Small intestine (tissue), 7 donors: ENCODE results near the gene ZNF541. TPM values are rescaled to one million over a fixed set of nuclear protein-coding genes. Genes with fewer than 3 reads are reported as not detected.

ENCODE experiments used
- DNase-seq, 2 donors: peaks; one replicate each; pipeline versions ENCODE4 v3.0.0 to v3.0.0-alpha.2; 2013
- FAIRE-seq: peaks from 2 replicates; lab custom pipeline; 2012; peaks lifted over from hg19 to GRCh38; lab: Jason Lieb, UNC
- H3K27ac ChIP-seq, 3 donors: one replicate each; pipeline ENCODE4 v1.5.1; 2013; ENCODE audit warnings: low read length in 2 of 3, mild to moderate bottlenecking in 2 of 3, control low read depth in 1 of 3, inconsistent platforms in 1 of 3, low read depth in 1 of 3, moderate library complexity in 1 of 3
- H3K27me3 ChIP-seq, 3 donors: one replicate each; pipeline ENCODE4 v1.6.1; 2013; ENCODE audit warnings: low read length in 3 of 3, inconsistent platforms in 1 of 3; ENCODE audit not compliant: control insufficient read depth in 3 of 3, insufficient read depth in 3 of 3
- H3K36me3 ChIP-seq, 3 donors: one replicate each; pipeline ENCODE4 v1.6.1; 2013; ENCODE audit warnings: low read length in 3 of 3, inconsistent platforms in 1 of 3, low read depth in 1 of 3, mild to moderate bottlenecking in 1 of 3, moderate library complexity in 1 of 3; ENCODE audit not compliant: control insufficient read depth in 3 of 3, insufficient read depth in 2 of 3
- H3K4me1 ChIP-seq, 3 donors: one replicate each; pipeline ENCODE4 v1.6.1; 2013; ENCODE audit warnings: low read length in 2 of 3, inconsistent platforms in 1 of 3, low read depth in 1 of 3, mild to moderate bottlenecking in 1 of 3, moderate library complexity in 1 of 3; ENCODE audit not compliant: control insufficient read depth in 3 of 3, insufficient read depth in 2 of 3
- H3K4me3 ChIP-seq, 3 donors: one replicate each; pipeline ENCODE4 v1.5.1; 2013; ENCODE audit warnings: low read length in 3 of 3, control low read depth in 1 of 3, inconsistent platforms in 1 of 3, low read depth in 1 of 3, mild to moderate bottlenecking in 1 of 3, moderate library complexity in 1 of 3
- H3K9me3 ChIP-seq, 2 donors: one replicate each; pipeline ENCODE4 v1.6.1; 2013; ENCODE audit warnings: low read depth in 1 of 2, low read length in 1 of 2; ENCODE audit not compliant: control insufficient read depth in 2 of 2, insufficient read depth in 1 of 2
- WGBS, 3 donors: extraction: QIAGEN DNeasy Blood & Tissue Kit; methylation state at CpG; one replicate each; pipeline ENCODE4 v1.1.7; 2013; 5-methylcytosine and 5-hydroxymethylcytosine counted together
- polyA plus RNA-seq, 4 donors: library from polyadenylated mRNA; stranded (reverse) in 3 of 4; unstranded in 1 of 4; fragments of 200-250 nt in 3 of 4; fragments of 120-200 nt in 1 of 4; gene quantifications; one replicate each; pipeline versions ENCODE4 v1.2.1 to v1.2.3, GENCODE V29; 2013
- donor health status: healthy with polysubstance abuse.
- donor health status: control.
- donor health status: control.
- donor health status: Bipolar disorder and iron deficiency.
- donor health status: healthy.

ZNF541 gene
- polyA plus RNA-seq, 4 donors, result 0.10 to 0.30 TPM; not detected in 2

DNA sequence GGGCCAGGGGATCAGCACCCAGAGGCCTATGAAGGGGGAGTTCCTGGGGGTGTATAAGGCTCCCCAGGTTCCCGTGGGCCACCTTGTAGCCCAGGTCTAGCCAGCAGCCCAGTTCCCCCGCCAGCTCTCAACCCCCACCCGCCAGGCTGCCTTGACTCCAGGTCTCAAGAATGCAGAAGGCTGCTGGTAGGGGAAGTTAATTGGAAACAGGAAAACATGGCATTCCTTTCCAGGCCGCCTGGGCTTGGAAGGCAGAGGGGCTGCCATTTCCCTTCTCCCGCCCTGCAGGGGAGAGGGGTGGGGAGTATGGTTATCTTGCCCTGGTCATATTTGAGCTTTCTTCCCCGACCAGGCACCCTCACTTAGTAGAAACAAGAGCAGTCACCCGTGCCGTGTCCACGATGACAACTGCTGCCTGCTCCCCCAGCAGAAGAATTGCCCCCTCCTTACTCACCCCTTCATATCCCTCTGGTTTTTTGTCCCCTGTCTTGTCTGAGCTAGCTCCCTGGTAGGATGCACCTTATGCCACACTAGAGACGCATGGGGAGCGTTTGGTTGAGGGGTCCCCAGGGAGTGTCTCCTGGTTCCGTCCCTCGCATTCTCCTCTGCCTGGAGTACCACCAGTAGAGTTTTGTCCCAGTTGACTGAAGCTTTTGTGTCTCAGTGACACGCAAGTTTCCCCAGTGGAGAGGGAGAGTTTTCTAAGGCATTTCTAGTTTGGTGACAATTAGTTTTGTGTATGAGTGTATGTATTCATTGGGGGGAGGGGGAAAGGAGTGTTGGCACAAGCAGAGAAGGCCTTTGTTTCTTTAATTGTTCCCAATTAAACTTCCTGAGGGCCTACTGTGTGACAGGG, 40.4 kb upstream of the ZNF541 start:
- FAIRE-seq (no peak), DNase-seq (no peak)
- Histone ChIP-seq H3K27ac (peak overlapping the region in 2 of 3 donors; percentile 28 to 33), H3K27me3 (no peaks in the 10 kb centered on the region), H3K9me3 (no peaks in the 10 kb centered on the region), H3K36me3 (peaks cover 0 to 34% (median 2%) of the 10 kb centered on the region in 3 donors), H3K4me1 (peaks cover 0 to 9% (median 2%) of the 10 kb centered on the region in 3 donors), H3K4me3 (no peak overlapping the region)
- 61 to 73% (median 71%) methylated on average over 14 of the region's 14 CpGs for WGBS, 3 donors

DNA sequence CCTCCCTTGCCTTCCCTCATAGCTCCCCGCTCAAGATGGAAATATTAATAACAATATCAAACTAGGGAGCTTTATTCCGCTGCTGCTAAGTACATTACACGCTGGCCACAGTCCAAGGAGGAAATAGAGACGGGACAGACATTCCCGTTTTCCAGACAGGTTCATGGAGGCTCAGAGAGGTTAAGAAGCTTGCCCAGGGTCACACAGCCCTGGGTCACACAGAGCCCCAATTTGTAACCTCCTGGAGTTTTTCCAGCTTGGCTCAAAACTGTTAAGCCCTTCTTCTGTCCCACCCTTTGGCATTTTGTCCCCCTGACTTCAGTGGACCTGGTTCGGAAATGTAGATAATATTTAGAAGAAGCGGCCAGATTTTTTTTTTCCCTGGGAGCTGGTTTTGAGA, 38.0 kb upstream of the ZNF541 start:
- 41 to 50% (median 42%) methylated on average over 7 of the region's 7 CpGs for WGBS, 3 donors
- DNase-seq (peak in 1 of 2 donors; percentile 71), FAIRE-seq (no peak)
- Histone ChIP-seq H3K36me3 (peaks cover 0 to 32% (median 2%) of the 10 kb centered on the region in 3 donors), H3K27me3 (no peaks in the 10 kb centered on the region), H3K27ac (peak overlapping the region; percentile 91 to 97 (median 93)), H3K4me1 (peaks cover 0 to 9% (median 0%) of the 10 kb centered on the region in 3 donors), H3K4me3 (peak overlapping the region in 2 of 3 donors; percentile 64 to 84), H3K9me3 (no peaks in the 10 kb centered on the region)

DNA sequence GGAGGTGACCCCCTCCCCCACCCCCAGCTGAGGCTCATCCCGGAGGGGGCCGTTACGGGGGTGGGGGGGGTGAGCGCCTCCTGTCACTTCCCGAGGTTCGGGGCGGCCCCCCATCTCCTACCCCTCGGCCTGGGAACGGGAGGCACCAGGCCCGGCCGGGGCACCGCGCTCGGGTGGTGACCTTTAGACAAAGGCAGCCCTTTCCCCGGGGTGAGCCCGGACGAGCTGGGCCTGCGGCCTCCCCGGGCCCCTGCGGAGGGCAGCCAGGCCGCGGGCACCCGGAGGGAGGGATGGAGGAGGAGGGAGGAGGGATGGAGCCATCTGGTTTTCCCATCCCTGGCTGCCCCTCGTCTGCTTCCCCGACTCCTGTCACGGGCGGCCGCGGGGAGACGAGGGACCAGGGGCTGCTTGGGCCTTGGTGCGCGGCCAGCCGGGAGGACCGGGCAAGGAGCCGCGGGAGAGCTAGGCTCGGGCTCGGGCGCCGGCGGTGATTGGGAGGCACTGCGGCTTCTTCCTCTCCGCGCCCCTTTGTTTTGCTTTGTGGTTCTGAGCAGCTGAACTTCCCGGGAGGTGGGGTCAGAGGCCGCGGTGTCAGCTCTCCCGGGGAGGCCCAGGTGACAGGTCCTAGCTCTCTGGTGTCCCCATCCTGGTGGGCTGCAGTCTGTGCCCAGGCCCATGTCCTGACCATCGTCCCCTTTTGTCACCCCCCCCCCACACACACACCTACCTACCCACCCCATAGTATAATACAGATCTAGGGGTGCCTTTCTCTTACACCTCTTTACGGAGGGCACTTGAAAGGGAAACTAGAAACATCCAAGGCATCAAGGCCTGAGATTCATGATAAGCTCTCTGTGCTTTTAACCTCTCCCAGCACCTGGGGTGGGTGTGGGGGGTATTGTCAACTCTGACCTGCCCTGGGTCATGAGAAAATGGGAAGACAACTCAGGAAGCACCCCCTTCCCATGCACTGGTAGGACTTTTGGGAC, 37.3 kb upstream of the ZNF541 start:
- Histone ChIP-seq H3K27ac (peak overlapping the region; percentile 91 to 97 (median 93)), H3K9me3 (no peaks in the 10 kb centered on the region), H3K4me3 (peak overlapping the region; percentile 64 to 89 (median 84)), H3K36me3 (peaks cover 0 to 26% (median 2%) of the 10 kb centered on the region in 3 donors), H3K4me1 (peaks cover 0 to 9% (median 0%) of the 10 kb centered on the region in 3 donors), H3K27me3 (no peaks in the 10 kb centered on the region)
- FAIRE-seq, result no peak
- DNase-seq, result peak; percentile 69 to 71
- WGBS, 3 donors, result 0 to 1% (median 0%) methylated on average over 24 to 50 of the region's 50 CpGs

DNA sequence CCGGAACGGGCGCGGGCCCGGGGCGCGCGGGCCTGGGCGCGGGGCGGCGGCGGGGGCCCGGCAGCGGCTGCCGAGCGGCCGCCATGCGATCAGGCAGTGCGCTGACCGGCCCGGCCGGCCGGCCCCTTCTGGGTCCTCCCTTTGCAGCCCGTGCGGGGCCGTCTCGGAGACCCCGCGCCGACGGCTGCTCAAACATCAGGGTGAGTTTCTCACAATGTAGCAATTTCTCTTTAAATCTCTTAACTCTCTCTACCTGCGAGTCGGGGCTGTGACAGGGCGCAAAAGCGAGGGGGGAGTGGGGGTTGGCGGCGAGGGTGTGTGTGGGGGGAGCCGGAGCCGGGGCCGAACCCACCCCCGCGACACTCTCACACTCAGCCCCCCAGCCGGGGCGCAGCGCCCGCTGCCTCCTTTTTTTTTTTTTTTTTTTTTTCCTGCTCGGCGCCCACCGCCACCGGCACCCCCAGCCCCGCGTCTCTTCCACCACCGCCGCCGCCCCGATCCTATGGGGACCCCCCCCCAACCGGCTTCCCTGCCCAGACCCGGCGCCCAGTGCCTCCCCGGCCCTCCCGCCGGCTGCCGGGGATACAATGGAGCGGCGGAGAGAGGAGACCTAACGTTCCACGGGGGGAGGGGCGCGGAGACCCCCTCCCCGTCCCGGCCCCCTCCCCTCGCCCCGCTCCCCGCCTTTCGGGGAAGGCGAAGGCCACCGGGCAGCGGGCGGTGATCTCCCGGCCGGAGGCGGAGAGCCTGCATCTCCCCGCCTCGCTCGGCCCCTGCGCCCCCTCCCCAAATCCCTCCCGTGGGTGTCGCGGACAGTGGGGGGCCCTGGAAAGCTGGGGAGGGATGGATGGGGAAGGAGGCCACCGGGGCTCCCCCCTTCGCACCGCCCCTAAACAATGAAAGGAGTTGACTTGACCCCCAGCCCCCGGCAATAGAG, 36.3 kb upstream of the ZNF541 start, which contains the start of gene BICRA:
TSS of gene BICRA (plus strand) at position 166 of the 937 bp plus-strand sequence. CDS start 64,441 bp downstream, outside the sequence.
- Histone ChIP-seq H3K36me3 (peaks cover 0 to 22% (median 2%) of the 10 kb centered on the region in 3 donors), H3K9me3 (no peaks in the 10 kb centered on the region), H3K27me3 (no peaks in the 10 kb centered on the region), H3K4me3 (peak within 1 kb of the TSS; percentile 64 to 97 (median 84)), H3K4me1 (peaks cover 0 to 9% (median 0%) of the 10 kb centered on the region in 3 donors), H3K27ac (peak within 1 kb of the TSS; percentile 91 to 99 (median 97))
- 0 to 1% (median 0%) methylated on average over 37 to 94 of the region's 94 CpGs for WGBS, 3 donors
- FAIRE-seq (no peak), DNase-seq (peak; percentile 82 to 91)

DNA sequence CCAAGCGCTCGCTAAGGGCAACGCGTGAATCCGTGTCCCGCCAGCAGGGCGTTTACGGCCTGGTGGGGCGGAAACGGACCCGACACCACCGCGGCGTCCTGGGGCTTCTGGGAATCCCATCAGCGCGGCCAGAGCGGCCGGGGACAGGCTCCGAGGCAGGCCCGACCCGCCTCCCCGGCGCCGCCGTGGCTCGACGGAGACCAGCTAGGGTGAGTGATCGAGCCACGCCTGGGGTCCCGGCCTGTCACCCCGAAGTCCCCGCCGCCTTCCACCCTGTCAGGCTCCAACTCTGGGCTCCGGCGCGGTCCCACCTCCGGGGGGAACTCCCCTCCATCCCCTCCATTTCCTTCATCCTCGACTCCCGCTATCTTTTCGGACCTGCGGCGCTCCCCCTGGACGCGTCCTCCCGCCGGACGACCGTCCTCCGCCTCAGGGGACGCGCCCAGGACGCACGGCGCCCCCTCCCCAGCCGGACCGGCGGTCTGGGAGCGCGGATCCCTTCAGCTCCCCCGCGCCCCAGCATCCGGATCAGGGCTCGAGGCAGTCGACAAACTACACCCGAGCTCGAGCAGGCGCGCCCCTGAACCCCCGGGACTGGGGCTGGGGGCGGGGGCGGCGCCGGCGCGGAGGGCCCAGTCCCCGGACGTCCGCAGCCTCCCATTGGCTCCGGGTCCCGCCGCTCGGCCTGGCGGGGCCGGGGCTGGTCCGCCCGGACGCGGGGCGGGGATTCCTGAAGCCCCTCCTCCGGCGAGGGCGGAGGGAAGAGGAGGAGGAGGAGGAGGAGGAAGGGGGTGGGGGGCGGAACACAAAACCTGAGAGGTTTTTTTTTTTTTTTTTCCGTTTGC, 35.3 kb upstream of the ZNF541 start:
- Histone ChIP-seq H3K9me3 (no peaks in the 10 kb centered on the region), H3K4me1 (peaks cover 0 to 9% (median 0%) of the 10 kb centered on the region in 3 donors), H3K4me3 (peak overlapping the region; percentile 64 to 97 (median 84)), H3K36me3 (peaks cover 0 to 19% (median 0%) of the 10 kb centered on the region in 3 donors), H3K27ac (peak overlapping the region; percentile 85 to 99 (median 94)), H3K27me3 (no peaks in the 10 kb centered on the region)
- FAIRE-seq (no peak), DNase-seq (peak; percentile 94 to 97)
- 0 to 1% (median 0%) methylated on average over 51 to 94 of the region's 94 CpGs for WGBS, 3 donors

DNA sequence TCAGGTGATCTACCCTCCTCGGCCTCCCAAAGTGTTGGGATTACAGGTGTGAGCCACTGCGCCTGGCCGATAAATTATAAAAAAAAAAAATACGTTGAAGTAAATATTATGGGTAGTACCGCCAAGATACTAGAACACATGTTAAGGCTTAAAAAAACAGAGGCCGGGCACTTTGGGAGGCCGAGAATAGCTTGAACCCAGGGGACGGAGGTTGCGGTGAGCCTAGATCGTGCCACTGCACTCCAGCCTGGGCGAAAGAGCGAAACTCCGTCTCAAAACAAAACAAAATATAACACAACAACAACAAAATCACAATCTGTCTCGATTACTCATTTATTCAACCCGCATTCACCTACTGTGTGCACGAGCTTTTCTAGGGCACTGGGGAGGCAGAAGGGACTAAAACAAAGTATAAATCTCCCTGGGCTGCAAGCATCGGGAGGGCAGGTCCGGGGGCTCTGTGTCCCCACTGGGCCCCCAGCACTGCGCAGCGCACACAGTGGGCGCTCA, 34.7 kb upstream of the ZNF541 start:
- FAIRE-seq, result no peak
- WGBS, 3 donors, result 36 to 46% (median 38%) methylated on average over 21 of the region's 21 CpGs
- Histone ChIP-seq H3K27me3 (no peaks in the 10 kb centered on the region), H3K9me3 (no peaks in the 10 kb centered on the region), H3K4me3 (peak overlapping the region; percentile 64 to 97 (median 84)), H3K27ac (peak overlapping the region; percentile 85 to 99 (median 94)), H3K4me1 (peaks cover 0 to 9% (median 0%) of the 10 kb centered on the region in 3 donors), H3K36me3 (peaks cover 0 to 15% (median 0%) of the 10 kb centered on the region in 3 donors)
- DNase-seq, result no peak
